Neural cell (in vitro differentiated cells): ENCODE measurements around the gene LAMTOR1.

Experiments used
- CTCF ChIP-seq: fragments of 450-650 bp; IDR thresholded peaks from 2 replicates; pipeline ENCODE4 v1.5.1; 2014; ENCODE audit warnings: antibody characterized with exemption, mild to moderate bottlenecking, moderate library complexity; ENCODE audit not compliant: poor library complexity, severe bottlenecking
- EZH2 ChIP-seq: fragments of 200-600, 300-800 bp; shearing (Covaris generic), sonication (generic); IDR thresholded peaks from 2 replicates; pipeline ENCODE4 v1.6.1; 2014; ENCODE audit warnings: antibody characterized with exemption, low read length, borderline replicate concordance, mild to moderate bottlenecking; ENCODE audit not compliant: insufficient read depth, poor library complexity, severe bottlenecking
- MXI1 ChIP-seq: fragments of 450-650 bp; conservative IDR thresholded peaks from 2 replicates; pipeline ENCODE4 v1.6.1; 2014; ENCODE audit warnings: antibody characterized with exemption, mild to moderate bottlenecking; ENCODE audit not compliant: poor library complexity, severe bottlenecking
- POLR2AphosphoS5 ChIP-seq: IDR thresholded peaks from 2 replicates; pipeline ENCODE4 v1.6.1; 2012
- RAD21 ChIP-seq: fragments of 450-650 bp; conservative IDR thresholded peaks from 2 replicates; pipeline ENCODE4 v1.6.1; 2014; ENCODE audit warnings: antibody characterized with exemption, mild to moderate bottlenecking, moderate library complexity
- REST ChIP-seq: IDR thresholded peaks from 2 replicates; pipeline ENCODE4 v1.6.1; 2012; ENCODE audit warnings: borderline replicate concordance
- SMC3 ChIP-seq: fragments of 450-650 bp; conservative IDR thresholded peaks from 2 replicates; pipeline ENCODE4 v1.6.1; 2014; ENCODE audit warnings: antibody characterized with exemption, mild to moderate bottlenecking, moderate library complexity; ENCODE audit not compliant: poor library complexity

- TF ChIP-seq CTCF (no peak), EZH2 (no peak), POLR2AphosphoS5 (no peak), SMC3 (no peak), RAD21 (no peak), REST (no peak), MXI1 (no peak)
Observed at GRCh38 chr11:72119198-72119597, 16.1 kb upstream of the LAMTOR1 start.
